Vagina (tissue), 2 donors: ENCODE results near the gene XRN1. TPM values are rescaled to one million over a fixed set of nuclear protein-coding genes. Genes with fewer than 3 reads are reported as not detected.

Experiments used
- DNase-seq, 2 donors: peaks; one replicate each; pipeline ENCODE4 v3.0.0-alpha.2; 2017; ENCODE audit errors: extremely low spot score in 2 of 2
- H3K27ac ChIP-seq: fragments of 200-600 bp; sonication (generic); one replicate; pipeline ENCODE4 v1.5.1; 2019
- H3K27me3 ChIP-seq: fragments of 200-600 bp; sonication (generic); one replicate; pipeline ENCODE4 v1.5.1; 2019
- H3K36me3 ChIP-seq, 2 donors: fragments of 200-600 bp; sonication (generic); one replicate each; pipeline ENCODE4 v1.5.1; 2017 to 2019
- H3K4me1 ChIP-seq: fragments of 200-600 bp; sonication (generic); one replicate; pipeline ENCODE4 v1.5.1; 2019
- H3K4me3 ChIP-seq, 2 donors: fragments of 200-600 bp; sonication (generic); 1 replicate in 1 of 2; 2 replicates in 1 of 2; pipeline ENCODE4 v1.5.1; 2016 to 2019
- H3K9me3 ChIP-seq: fragments of 200-600 bp; sonication (generic); one replicate; pipeline ENCODE4 v1.5.1; 2019
- POLR2A ChIP-seq, 2 donors: fragments of 450-650 bp; IDR thresholded peaks; one replicate each; pipeline ENCODE4 v1.6.1; 2017; ENCODE audit warnings: antibody characterized with exemption in 2 of 2, mild to moderate bottlenecking in 2 of 2, moderate library complexity in 2 of 2
- POLR2AphosphoS5 ChIP-seq, 2 donors: sonication (generic); formaldehyde crosslinking; IDR thresholded peaks; one replicate each; pipeline ENCODE4 v1.9.0; 2017; ENCODE audit warnings: antibody characterized with exemption in 2 of 2, mild to moderate bottlenecking in 2 of 2, low read depth in 1 of 2; ENCODE audit not compliant: insufficient read depth in 1 of 2
- intact Hi-C: fragments of 100-400 bp; cut with DNase I; formaldehyde crosslinking; loops from one replicate; pipeline ENCODE4 v1.15.1; 2023
- total RNA-seq: library from RNA; depleted of rRNA; stranded (reverse); fragments of >200 nt; gene quantifications from one replicate; pipeline ENCODE4 v1.2.3, GENCODE V29; 2016
- TF ChIP-seq, protein P1 (sequence below), 3 experiments: fragments of 450-650 bp in 2 of 3; fragments of 200-600 bp in 1 of 3; sonication (generic) in 1 of 3; IDR thresholded peaks; one replicate each; pipeline ENCODE4 v1.5.1; 2017 to 2019; ENCODE audit warnings: antibody characterized with exemption in 3 of 3, mild to moderate bottlenecking in 2 of 3, moderate library complexity in 2 of 3

XRN1 gene
- total RNA-seq, 1 donor from 2014 or later = 45.7 TPM

DNA sequence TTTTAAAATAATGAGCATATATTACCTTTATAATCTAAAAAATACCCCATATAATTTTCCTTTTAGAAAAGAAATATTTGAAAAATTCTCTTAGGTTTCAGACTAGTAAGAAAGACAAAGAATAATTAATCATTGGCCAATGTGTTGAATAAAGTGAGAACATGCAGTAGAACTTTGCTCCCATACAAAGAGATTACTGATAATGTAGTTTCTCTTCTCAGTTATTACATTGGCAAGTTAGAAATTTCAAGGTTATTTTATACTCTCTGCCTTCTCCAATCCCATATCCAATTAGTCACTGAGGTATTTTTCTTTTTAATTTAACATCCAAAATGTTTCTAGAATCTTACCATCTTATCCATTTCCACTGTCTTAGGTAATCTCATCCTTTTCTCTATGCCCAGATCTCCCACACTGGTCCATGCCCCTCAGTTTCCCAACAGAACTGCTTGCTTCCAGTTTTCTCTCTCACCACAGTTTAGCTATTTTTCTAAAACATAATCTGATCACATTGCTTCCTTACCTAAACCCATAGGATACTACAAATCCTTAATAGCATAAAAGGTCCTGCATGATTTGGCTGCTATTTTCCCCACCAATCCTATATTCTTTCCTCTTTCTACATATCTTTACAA is 10.8 kb downstream of the XRN1 start:
- Histone ChIP-seq H3K36me3 (peaks cover 0 to 5% of the 10 kb centered on the region in 2 donors), H3K4me3 (no peak overlapping the region), H3K27me3 (no peaks in the 10 kb centered on the region), H3K4me1 (peaks cover 39% of the 10 kb centered on the region), H3K27ac (no peak overlapping the region), H3K9me3 (no peaks in the 10 kb centered on the region)
- intact Hi-C loops = no loop called here
- DNase-seq = no peak
- TF ChIP-seq POLR2AphosphoS5 (IDR thresholded peaks at IDR 0.05; ENCODE audit: insufficient read depth in 1 of 2, low read depth in 1 of 2) (no peak), POLR2A (IDR thresholded peaks at IDR 0.05) (no peak)
- TF ChIP-seq, protein P1, sequence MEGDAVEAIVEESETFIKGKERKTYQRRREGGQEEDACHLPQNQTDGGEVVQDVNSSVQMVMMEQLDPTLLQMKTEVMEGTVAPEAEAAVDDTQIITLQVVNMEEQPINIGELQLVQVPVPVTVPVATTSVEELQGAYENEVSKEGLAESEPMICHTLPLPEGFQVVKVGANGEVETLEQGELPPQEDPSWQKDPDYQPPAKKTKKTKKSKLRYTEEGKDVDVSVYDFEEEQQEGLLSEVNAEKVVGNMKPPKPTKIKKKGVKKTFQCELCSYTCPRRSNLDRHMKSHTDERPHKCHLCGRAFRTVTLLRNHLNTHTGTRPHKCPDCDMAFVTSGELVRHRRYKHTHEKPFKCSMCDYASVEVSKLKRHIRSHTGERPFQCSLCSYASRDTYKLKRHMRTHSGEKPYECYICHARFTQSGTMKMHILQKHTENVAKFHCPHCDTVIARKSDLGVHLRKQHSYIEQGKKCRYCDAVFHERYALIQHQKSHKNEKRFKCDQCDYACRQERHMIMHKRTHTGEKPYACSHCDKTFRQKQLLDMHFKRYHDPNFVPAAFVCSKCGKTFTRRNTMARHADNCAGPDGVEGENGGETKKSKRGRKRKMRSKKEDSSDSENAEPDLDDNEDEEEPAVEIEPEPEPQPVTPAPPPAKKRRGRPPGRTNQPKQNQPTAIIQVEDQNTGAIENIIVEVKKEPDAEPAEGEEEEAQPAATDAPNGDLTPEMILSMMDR (IDR thresholded peaks at IDR 0.05) = no peak

DNA sequence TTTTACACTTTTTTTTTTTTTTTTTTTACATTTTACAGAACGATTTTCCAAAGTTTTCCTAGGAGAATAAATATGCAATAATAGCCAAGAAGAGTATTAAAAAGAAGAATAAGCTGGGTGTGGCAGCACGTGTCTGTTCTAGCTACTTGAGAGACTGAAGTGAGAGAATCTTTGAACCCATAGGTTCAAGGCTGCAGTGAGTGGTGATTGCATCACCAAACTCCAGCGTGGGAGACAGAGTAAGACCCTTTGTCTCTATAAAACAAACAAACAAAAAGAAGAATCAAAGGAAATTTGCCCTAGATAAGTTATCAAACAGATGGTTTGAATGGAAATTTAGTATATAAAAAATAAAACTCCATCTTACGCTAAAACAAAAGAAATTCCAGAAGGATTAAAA is 13.3 kb downstream of the XRN1 start:
- Histone ChIP-seq H3K9me3 (no peaks in the 10 kb centered on the region), H3K27me3 (no peaks in the 10 kb centered on the region), H3K36me3 (peaks cover 0 to 25% of the 10 kb centered on the region in 2 donors), H3K27ac (no peak overlapping the region), H3K4me3 (no peak overlapping the region), H3K4me1 (peaks cover 17% of the 10 kb centered on the region)
- TF ChIP-seq, protein P1 (IDR thresholded peaks at IDR 0.05) = no peak
- TF ChIP-seq POLR2AphosphoS5 (IDR thresholded peaks at IDR 0.05; ENCODE audit: insufficient read depth in 1 of 2, low read depth in 1 of 2) = no peak
- no peak for DNase-seq
- intact Hi-C loops = no loop called here

GRCh38 chr3:142433110-142433509 is 14.7 kb downstream of the XRN1 start:
- TF ChIP-seq POLR2A (IDR thresholded peaks at IDR 0.05) = no peak
- TF ChIP-seq, protein P1 (IDR thresholded peaks at IDR 0.05) = no peak
- TF ChIP-seq POLR2AphosphoS5 (IDR thresholded peaks at IDR 0.05; ENCODE audit: insufficient read depth in 1 of 2, low read depth in 1 of 2) = no peak
- H3K27me3 ChIP-seq = no peaks in the 10 kb centered on the region
- DNase-seq = no peak
- intact Hi-C loops = no loop called here
- H3K9me3 ChIP-seq = no peaks in the 10 kb centered on the region
- H3K36me3 ChIP-seq = peaks cover 0 to 29% of the 10 kb centered on the region in 2 donors
- H3K4me1 ChIP-seq = peaks cover 7% of the 10 kb centered on the region
- H3K4me3 ChIP-seq = no peak overlapping the region
- no peak overlapping the region for H3K27ac ChIP-seq

DNA sequence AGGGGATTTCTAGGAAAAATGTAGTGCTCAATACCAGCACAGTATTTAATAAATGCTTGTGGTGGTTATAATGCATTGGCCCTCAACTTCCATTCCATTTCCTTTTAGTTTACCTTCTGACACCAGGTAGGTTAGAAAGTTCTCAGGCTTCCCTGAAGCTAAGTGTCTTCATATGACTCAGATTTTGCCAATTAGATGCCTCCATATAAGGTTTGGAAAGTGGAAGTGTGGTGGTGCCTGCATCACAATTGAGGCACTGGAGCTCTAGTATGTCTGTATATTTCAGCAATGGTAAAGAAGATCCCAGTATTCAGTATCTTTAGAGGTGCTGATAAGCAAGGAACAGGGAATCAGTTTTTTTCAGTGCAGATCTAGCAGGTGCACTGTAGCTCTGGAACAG is 18.3 kb downstream of the XRN1 start:
- Histone ChIP-seq H3K36me3 (peaks cover 0 to 33% of the 10 kb centered on the region in 2 donors), H3K9me3 (no peaks in the 10 kb centered on the region), H3K4me1 (no peaks in the 10 kb centered on the region), H3K27ac (no peak overlapping the region), H3K4me3 (no peak overlapping the region), H3K27me3 (no peaks in the 10 kb centered on the region)
- TF ChIP-seq POLR2AphosphoS5 (IDR thresholded peaks at IDR 0.05; ENCODE audit: insufficient read depth in 1 of 2, low read depth in 1 of 2) (no peak), POLR2A (IDR thresholded peaks at IDR 0.05) (no peak)
- TF ChIP-seq, protein P1 (IDR thresholded peaks at IDR 0.05) = no peak
- intact Hi-C loops = no loop called here
- no peak for DNase-seq

GRCh38 chr3:142424754-142425153 is 23.1 kb downstream of the XRN1 start:
- TF ChIP-seq POLR2AphosphoS5 (IDR thresholded peaks at IDR 0.05; ENCODE audit: insufficient read depth in 1 of 2, low read depth in 1 of 2) = no peak
- TF ChIP-seq POLR2A (IDR thresholded peaks at IDR 0.05) = no peak
- TF ChIP-seq, protein P1 (IDR thresholded peaks at IDR 0.05) = no peak
- Histone ChIP-seq H3K27ac (no peak overlapping the region), H3K36me3 (peaks cover 0 to 41% of the 10 kb centered on the region in 2 donors), H3K4me1 (no peaks in the 10 kb centered on the region), H3K9me3 (no peaks in the 10 kb centered on the region), H3K27me3 (no peaks in the 10 kb centered on the region), H3K4me3 (no peak overlapping the region)
- DNase-seq = no peak
- intact Hi-C loops = no loop called here
